Stimulated activated CD4-positive, alpha-beta T cell treated with anti-CD3 and anti-CD28 coated beads, Interleukin-15, amount 100 ng/mL, for 24 hours (primary cell): Measurements from ENCODE around the gene ALPL.

ENCODE experiments used
- DNase-seq: peaks from one replicate; pipeline ENCODE4 v3.0.0-alpha.2; 2020

The ALPL gene

GRCh38 chr1:21532496-21532895, 23.3 kb downstream of the ALPL start:
- DNase-seq, result no peak

GRCh38 chr1:21532992-21533534, 23.8 kb downstream of the ALPL start:
- no peak for DNase-seq

GRCh38 chr1:21534146-21534545, 24.9 kb downstream of the ALPL start:
- no peak for DNase-seq

GRCh38 chr1:21534674-21535378, 25.6 kb downstream of the ALPL start:
- DNase-seq, result peak; percentile 13

GRCh38 chr1:21536218-21536617, 27.0 kb downstream of the ALPL start:
- DNase-seq, result no peak

GRCh38 chr1:21537511-21537931, 28.3 kb downstream of the ALPL start:
- DNase-seq, result no peak

GRCh38 chr1:21537932-21538630, 28.9 kb downstream of the ALPL start:
- no peak for DNase-seq

- peak; percentile 19 for DNase-seq
These were observed 30.7 kb downstream of the ALPL start for GRCh38 chr1:21539933-21540332.

- DNase-seq, result no peak
These were observed 32.1 kb downstream of the ALPL start for GRCh38 chr1:21541329-21541728.

GRCh38 chr1:21541835-21542234, 32.6 kb downstream of the ALPL start:
- DNase-seq, result no peak

GRCh38 chr1:21543598-21543997, 34.4 kb downstream of the ALPL start:
- no peak for DNase-seq

GRCh38 chr1:21544095-21544494, 34.9 kb downstream of the ALPL start:
- no peak for DNase-seq

- no peak for DNase-seq
These were observed 37.1 kb downstream of the ALPL start for GRCh38 chr1:21546122-21546825.

- no peak for DNase-seq
These were observed 38.7 kb downstream of the ALPL start for GRCh38 chr1:21547876-21548275.

GRCh38 chr1:21550097-21550496, 40.9 kb downstream of the ALPL start:
- no peak for DNase-seq

GRCh38 chr1:21550866-21551475, 41.7 kb downstream of the ALPL start:
- DNase-seq, result no peak

GRCh38 chr1:21552715-21553114, 43.5 kb downstream of the ALPL start:
- no peak for DNase-seq

GRCh38 chr1:21553116-21553926, 44.1 kb downstream of the ALPL start:
- DNase-seq, result no peak

GRCh38 chr1:21559788-21560567, 50.8 kb downstream of the ALPL start:
- DNase-seq, result no peak

- DNase-seq, result no peak
These were observed 51.9 kb downstream of the ALPL start for GRCh38 chr1:21560916-21561638.

- DNase-seq, result no peak
These were observed 53.7 kb downstream of the ALPL start for GRCh38 chr1:21562896-21563295.
